HG03521 (cell line): ENCODE results near the gene UNC50.
"Not testable (repeated sequence)": the region's sequence is repeated elsewhere in the genome, so short reads cannot be mapped to it uniquely, and the experiment has no call there.

Experiments
- ATAC-seq: cut with Tn5 transposase; IDR thresholded peaks from one replicate; pipeline ENCODE4 v1.9.1; 2021; ENCODE audit warnings: mild to moderate bottlenecking, moderate library complexity; ENCODE audit not compliant: unreplicated experiment

The UNC50 gene

GRCh38 chr2:98607741-98608115, 661 bp upstream of the UNC50 start:
- ATAC-seq, result no peak

- ATAC-seq, result peak; percentile 26
These were observed 694 bp downstream of the UNC50 start for GRCh38 chr2:98608962-98609604.

- ATAC-seq, result no peak
These were observed 5.8 kb downstream of the UNC50 start for GRCh38 chr2:98614024-98614739.

GRCh38 chr2:98615481-98615880, 7.1 kb downstream of the UNC50 start:
- ATAC-seq, result no peak

GRCh38 chr2:98617149-98617548, 8.8 kb downstream of the UNC50 start:
- ATAC-seq, result no peak

GRCh38 chr2:98623657-98624056, 15.3 kb downstream of the UNC50 start:
- no peak for ATAC-seq

GRCh38 chr2:98632351-98632750, 24.0 kb downstream of the UNC50 start:
- no peak for ATAC-seq

GRCh38 chr2:98634406-98635092, 26.2 kb downstream of the UNC50 start:
- ATAC-seq, result no peak

GRCh38 chr2:98637401-98638147, 29.2 kb downstream of the UNC50 start:
- no peak for ATAC-seq

GRCh38 chr2:98643496-98644100, 35.2 kb downstream of the UNC50 start:
- no peak for ATAC-seq

GRCh38 chr2:98647636-98648035, 39.2 kb downstream of the UNC50 start:
- no peak for ATAC-seq

GRCh38 chr2:98648451-98648850, 40.1 kb downstream of the UNC50 start:
- ATAC-seq, result no peak

GRCh38 chr2:98649135-98649991, 41.0 kb downstream of the UNC50 start:
- peak; percentile 80 for ATAC-seq

- no peak for ATAC-seq
These were observed 41.6 kb downstream of the UNC50 start for GRCh38 chr2:98649992-98650375.

- ATAC-seq, result no peak
These were observed 42.6 kb downstream of the UNC50 start for GRCh38 chr2:98650998-98651397.

GRCh38 chr2:98654699-98655495, 46.5 kb downstream of the UNC50 start:
- ATAC-seq, result no peak

- ATAC-seq, result no peak
These were observed 48.4 kb downstream of the UNC50 start for GRCh38 chr2:98656800-98657199.

GRCh38 chr2:98658816-98659490, 50.6 kb downstream of the UNC50 start:
- ATAC-seq, result no peak

GRCh38 chr2:98659491-98659840, 51.1 kb downstream of the UNC50 start:
- ATAC-seq, result not testable (repeated sequence)
